ENCODE measurements around the gene TMEM269. TPM values are rescaled to one million over a fixed set of nuclear protein-coding genes. Genes with fewer than 3 reads are reported as not detected.

The TMEM269 gene
- total and polyA plus RNA-seq, 10 of the 15 experiments (the other 5 are each of a cell fraction or from before 2014, with no cell fraction given), result 0.02 to 0.26 (median 0.06) TPM; not detected in 2

DNA sequence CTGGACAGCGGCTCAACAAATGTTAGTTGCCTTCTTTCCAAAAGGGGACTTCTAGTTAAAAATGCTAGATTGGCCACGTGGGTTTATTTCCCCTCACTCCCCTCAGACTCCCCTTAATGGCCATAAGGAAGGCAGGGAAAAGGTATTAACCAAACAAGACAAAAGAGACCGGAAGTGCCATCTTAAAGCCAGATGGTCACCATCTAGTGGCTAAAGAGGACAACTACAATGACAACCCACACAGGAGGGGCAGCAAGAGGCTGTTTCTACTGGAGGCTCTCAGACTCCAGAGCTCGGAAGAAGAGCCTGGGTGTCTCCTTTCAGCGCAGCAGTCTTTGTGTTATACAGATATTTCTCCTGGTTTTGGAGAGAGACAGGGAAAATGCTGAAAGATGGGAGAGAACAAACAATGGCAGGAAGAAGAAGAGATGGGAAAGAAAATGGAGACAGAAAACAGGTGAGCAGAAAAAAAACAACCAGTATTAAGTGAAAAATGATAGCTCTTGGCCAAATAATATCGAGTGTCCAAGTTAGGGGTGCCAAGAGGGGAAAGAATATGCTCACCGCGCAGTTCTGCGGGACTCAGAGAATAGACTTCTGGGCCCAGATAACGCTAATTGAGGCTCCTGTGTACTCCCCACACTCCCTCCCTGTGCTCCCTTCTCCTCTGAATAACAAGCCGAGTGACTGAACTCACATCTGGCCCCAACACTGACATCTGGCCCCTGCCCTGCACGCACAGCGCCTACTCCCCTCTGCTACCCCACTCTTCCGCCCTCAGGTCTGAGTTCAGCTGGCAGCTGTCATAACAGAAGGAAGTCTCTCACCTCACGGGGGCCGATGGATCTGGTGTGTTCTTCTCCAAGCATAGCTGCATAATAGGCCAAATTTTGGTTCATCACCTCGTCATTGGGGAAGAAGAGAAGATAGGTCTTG is 27.6 kb upstream of the TMEM269 start (continued):
- TF ChIP-seq, protein P1, sequence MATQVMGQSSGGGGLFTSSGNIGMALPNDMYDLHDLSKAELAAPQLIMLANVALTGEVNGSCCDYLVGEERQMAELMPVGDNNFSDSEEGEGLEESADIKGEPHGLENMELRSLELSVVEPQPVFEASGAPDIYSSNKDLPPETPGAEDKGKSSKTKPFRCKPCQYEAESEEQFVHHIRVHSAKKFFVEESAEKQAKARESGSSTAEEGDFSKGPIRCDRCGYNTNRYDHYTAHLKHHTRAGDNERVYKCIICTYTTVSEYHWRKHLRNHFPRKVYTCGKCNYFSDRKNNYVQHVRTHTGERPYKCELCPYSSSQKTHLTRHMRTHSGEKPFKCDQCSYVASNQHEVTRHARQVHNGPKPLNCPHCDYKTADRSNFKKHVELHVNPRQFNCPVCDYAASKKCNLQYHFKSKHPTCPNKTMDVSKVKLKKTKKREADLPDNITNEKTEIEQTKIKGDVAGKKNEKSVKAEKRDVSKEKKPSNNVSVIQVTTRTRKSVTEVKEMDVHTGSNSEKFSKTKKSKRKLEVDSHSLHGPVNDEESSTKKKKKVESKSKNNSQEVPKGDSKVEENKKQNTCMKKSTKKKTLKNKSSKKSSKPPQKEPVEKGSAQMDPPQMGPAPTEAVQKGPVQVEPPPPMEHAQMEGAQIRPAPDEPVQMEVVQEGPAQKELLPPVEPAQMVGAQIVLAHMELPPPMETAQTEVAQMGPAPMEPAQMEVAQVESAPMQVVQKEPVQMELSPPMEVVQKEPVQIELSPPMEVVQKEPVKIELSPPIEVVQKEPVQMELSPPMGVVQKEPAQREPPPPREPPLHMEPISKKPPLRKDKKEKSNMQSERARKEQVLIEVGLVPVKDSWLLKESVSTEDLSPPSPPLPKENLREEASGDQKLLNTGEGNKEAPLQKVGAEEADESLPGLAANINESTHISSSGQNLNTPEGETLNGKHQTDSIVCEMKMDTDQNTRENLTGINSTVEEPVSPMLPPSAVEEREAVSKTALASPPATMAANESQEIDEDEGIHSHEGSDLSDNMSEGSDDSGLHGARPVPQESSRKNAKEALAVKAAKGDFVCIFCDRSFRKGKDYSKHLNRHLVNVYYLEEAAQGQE (IDR thresholded peaks at IDR 0.05; ENCODE audit: low read depth, low read length), result no peak
- TF ChIP-seq JUND (IDR thresholded peaks at IDR 0.05; ENCODE audit: low read depth, low read length), result no peak
- TF ChIP-seq RELA (IDR thresholded peaks at IDR 0.05; ENCODE audit: borderline replicate concordance, partially characterized antibody), result no peak
- peak; percentile 60; the same call in 1 of the 2 replicates for TF ChIP-seq YY1 (IDR thresholded peaks at IDR 0.05; ENCODE audit: low read depth, low read length)
- TF ChIP-seq, protein P2, sequence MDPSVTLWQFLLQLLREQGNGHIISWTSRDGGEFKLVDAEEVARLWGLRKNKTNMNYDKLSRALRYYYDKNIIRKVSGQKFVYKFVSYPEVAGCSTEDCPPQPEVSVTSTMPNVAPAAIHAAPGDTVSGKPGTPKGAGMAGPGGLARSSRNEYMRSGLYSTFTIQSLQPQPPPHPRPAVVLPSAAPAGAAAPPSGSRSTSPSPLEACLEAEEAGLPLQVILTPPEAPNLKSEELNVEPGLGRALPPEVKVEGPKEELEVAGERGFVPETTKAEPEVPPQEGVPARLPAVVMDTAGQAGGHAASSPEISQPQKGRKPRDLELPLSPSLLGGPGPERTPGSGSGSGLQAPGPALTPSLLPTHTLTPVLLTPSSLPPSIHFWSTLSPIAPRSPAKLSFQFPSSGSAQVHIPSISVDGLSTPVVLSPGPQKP (IDR thresholded peaks at IDR 0.05; ENCODE audit: low read depth, low read length), result peak; percentile 95
- TF ChIP-seq, protein P3, sequence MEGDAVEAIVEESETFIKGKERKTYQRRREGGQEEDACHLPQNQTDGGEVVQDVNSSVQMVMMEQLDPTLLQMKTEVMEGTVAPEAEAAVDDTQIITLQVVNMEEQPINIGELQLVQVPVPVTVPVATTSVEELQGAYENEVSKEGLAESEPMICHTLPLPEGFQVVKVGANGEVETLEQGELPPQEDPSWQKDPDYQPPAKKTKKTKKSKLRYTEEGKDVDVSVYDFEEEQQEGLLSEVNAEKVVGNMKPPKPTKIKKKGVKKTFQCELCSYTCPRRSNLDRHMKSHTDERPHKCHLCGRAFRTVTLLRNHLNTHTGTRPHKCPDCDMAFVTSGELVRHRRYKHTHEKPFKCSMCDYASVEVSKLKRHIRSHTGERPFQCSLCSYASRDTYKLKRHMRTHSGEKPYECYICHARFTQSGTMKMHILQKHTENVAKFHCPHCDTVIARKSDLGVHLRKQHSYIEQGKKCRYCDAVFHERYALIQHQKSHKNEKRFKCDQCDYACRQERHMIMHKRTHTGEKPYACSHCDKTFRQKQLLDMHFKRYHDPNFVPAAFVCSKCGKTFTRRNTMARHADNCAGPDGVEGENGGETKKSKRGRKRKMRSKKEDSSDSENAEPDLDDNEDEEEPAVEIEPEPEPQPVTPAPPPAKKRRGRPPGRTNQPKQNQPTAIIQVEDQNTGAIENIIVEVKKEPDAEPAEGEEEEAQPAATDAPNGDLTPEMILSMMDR (IDR thresholded peaks at IDR 0.05 in 2 of 3, conservative IDR thresholded peaks at IDR 0.05 in 1 of 3; ENCODE audit: control insufficient read depth in 2 of 3, extremely low read depth in 1 of 3, insufficient read depth in 1 of 3, low read depth in 3 of 3, low read length in 3 of 3), result peak; percentile 62 to 76 (median 70)
- TF ChIP-seq, protein P4, sequence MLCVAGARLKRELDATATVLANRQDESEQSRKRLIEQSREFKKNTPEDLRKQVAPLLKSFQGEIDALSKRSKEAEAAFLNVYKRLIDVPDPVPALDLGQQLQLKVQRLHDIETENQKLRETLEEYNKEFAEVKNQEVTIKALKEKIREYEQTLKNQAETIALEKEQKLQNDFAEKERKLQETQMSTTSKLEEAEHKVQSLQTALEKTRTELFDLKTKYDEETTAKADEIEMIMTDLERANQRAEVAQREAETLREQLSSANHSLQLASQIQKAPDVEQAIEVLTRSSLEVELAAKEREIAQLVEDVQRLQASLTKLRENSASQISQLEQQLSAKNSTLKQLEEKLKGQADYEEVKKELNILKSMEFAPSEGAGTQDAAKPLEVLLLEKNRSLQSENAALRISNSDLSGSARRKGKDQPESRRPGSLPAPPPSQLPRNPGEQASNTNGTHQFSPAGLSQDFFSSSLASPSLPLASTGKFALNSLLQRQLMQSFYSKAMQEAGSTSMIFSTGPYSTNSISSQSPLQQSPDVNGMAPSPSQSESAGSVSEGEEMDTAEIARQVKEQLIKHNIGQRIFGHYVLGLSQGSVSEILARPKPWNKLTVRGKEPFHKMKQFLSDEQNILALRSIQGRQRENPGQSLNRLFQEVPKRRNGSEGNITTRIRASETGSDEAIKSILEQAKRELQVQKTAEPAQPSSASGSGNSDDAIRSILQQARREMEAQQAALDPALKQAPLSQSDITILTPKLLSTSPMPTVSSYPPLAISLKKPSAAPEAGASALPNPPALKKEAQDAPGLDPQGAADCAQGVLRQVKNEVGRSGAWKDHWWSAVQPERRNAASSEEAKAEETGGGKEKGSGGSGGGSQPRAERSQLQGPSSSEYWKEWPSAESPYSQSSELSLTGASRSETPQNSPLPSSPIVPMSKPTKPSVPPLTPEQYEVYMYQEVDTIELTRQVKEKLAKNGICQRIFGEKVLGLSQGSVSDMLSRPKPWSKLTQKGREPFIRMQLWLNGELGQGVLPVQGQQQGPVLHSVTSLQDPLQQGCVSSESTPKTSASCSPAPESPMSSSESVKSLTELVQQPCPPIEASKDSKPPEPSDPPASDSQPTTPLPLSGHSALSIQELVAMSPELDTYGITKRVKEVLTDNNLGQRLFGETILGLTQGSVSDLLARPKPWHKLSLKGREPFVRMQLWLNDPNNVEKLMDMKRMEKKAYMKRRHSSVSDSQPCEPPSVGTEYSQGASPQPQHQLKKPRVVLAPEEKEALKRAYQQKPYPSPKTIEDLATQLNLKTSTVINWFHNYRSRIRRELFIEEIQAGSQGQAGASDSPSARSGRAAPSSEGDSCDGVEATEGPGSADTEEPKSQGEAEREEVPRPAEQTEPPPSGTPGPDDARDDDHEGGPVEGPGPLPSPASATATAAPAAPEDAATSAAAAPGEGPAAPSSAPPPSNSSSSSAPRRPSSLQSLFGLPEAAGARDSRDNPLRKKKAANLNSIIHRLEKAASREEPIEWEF (IDR thresholded peaks at IDR 0.05; ENCODE audit: insufficient replicate concordance, low read depth, low read length), result no peak

All from GM12878 (cell line).